Measurements from ENCODE around the gene TRIM2. TPM values are rescaled to one million over a fixed set of nuclear protein-coding genes. Genes with fewer than 3 reads are reported as not detected.

The TRIM2 gene
- total RNA-seq, 1 donor from 2014 or later: 35.9 TPM

DNA sequence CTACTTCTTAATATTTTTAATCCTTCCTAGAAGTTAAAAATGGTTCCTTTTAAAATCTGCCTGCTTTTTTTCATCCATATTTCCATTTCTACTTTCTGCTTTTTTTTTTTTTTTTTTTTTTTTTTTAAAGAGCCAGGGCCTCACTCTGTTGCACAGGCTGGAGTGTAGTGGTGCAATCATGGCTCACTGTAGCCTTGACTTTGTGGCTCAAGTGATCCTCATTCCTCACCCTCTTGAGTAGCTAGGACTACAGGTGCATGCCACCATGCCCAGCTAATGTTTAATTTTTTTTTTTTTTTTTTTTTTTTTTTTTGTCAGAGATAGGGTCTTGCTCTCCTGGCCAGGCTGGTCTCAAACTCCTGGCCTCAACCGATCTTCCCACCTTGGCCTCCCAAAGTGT is 179.9 kb downstream of the TRIM2 start:
- TF ChIP-seq, protein P1, sequence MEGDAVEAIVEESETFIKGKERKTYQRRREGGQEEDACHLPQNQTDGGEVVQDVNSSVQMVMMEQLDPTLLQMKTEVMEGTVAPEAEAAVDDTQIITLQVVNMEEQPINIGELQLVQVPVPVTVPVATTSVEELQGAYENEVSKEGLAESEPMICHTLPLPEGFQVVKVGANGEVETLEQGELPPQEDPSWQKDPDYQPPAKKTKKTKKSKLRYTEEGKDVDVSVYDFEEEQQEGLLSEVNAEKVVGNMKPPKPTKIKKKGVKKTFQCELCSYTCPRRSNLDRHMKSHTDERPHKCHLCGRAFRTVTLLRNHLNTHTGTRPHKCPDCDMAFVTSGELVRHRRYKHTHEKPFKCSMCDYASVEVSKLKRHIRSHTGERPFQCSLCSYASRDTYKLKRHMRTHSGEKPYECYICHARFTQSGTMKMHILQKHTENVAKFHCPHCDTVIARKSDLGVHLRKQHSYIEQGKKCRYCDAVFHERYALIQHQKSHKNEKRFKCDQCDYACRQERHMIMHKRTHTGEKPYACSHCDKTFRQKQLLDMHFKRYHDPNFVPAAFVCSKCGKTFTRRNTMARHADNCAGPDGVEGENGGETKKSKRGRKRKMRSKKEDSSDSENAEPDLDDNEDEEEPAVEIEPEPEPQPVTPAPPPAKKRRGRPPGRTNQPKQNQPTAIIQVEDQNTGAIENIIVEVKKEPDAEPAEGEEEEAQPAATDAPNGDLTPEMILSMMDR (IDR thresholded peaks at IDR 0.05): no peak
- no peak overlapping the region for H3K27ac ChIP-seq
- DNase-seq: no peak
- intact Hi-C loops (cut with DNase I): no loop called here
- no peaks in the 10 kb centered on the region for H3K4me1 ChIP-seq
- H3K27me3 ChIP-seq: no peaks in the 10 kb centered on the region
- H3K9me3 ChIP-seq: no peaks in the 10 kb centered on the region
- peak; percentile 74 for ATAC-seq
- no peaks in the 10 kb centered on the region for H3K36me3 ChIP-seq
- H3K4me3 ChIP-seq: no peak overlapping the region

DNA sequence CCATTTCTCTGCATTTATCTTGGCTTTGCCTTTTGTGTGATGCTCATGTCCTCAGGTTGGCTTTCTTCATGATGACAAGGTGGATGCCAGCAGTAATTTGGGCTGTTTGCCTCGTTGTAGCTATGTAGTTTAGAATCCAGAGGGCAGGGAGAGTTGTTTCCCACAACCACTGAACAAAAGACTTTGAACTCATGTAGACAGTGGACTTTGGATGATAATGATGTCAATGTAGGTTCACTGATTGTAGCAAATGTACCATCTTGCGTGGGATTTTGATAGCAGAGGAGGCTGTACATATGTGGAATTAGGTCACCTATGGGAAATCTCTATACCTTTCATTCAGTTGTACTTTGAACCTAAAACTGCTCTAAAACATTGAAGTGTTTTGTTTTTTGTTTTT is 181.5 kb downstream of the TRIM2 start:
- H3K27ac ChIP-seq: no peak overlapping the region
- TF ChIP-seq, protein P1 (IDR thresholded peaks at IDR 0.05): no peak
- H3K9me3 ChIP-seq: no peaks in the 10 kb centered on the region
- ATAC-seq (no peak), DNase-seq (no peak)
- H3K27me3 ChIP-seq: no peaks in the 10 kb centered on the region
- no peaks in the 10 kb centered on the region for H3K36me3 ChIP-seq
- no peak overlapping the region for H3K4me3 ChIP-seq
- no peaks in the 10 kb centered on the region for H3K4me1 ChIP-seq
- intact Hi-C loops (cut with DNase I): no loop called here

DNA sequence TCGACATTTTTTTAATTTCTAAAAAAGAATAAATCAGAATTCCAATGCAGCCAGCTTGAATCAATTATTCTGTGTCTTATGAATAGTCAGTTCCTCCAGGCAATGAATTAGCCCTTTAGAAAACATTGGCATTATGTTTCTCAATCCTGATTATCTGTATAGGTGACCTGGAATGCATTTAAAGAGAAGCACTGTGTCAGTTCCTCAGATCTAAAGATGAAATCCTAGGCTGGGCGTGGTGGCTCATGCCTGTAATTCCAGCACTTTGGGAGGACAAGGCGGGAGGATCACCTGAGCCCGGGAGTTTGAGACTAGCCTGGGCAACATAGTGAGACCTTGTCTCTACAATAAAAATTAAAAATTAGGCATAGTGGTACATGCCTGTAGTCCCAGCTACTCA is 183.7 kb downstream of the TRIM2 start:
- no peak overlapping the region for H3K4me3 ChIP-seq
- H3K27me3 ChIP-seq: no peaks in the 10 kb centered on the region
- DNase-seq: no peak
- H3K9me3 ChIP-seq: no peaks in the 10 kb centered on the region
- intact Hi-C loops (cut with DNase I): no loop called here
- ATAC-seq: no peak
- no peak overlapping the region for H3K27ac ChIP-seq
- TF ChIP-seq, protein P1 (IDR thresholded peaks at IDR 0.05): no peak
- no peaks in the 10 kb centered on the region for H3K36me3 ChIP-seq
- peaks cover 4% of the 10 kb centered on the region for H3K4me1 ChIP-seq

Other genes with a start within 250 kb of the TRIM2 start
- gene MND1, start 140.2 kb downstream of the TRIM2 start, total RNA-seq: not detected

Measured in upper lobe of right lung (tissue), 1 donor.